Mucosa of descending colon (tissue), 3 donors: Measurements from ENCODE around the gene PNKD. TPM values are rescaled to one million over a fixed set of nuclear protein-coding genes. Genes with fewer than 3 reads are reported as not detected.

Source experiments
- ATAC-seq: fragments of 200-7000 bp; cut with Tn5 transposase; one replicate; pipeline ENCODE4 v1.9.1; 2020; ENCODE audit warnings: mild to moderate bottlenecking, moderate library complexity
- DNase-seq, 3 donors: peaks; one replicate each; pipeline ENCODE4 v3.0.0-alpha.2; 2020
- H3K36me3 ChIP-seq: fragments of 200-600 bp; one replicate; pipeline ENCODE4 v1.8.0; 2021; ENCODE audit warnings: low read depth, mild to moderate bottlenecking
- H3K4me1 ChIP-seq: fragments of 200-600 bp; one replicate; pipeline ENCODE4 v1.8.0; 2021; ENCODE audit warnings: low read depth, mild to moderate bottlenecking
- H3K4me3 ChIP-seq: fragments of 200-600 bp; one replicate; pipeline ENCODE4 v1.8.0; 2021; ENCODE audit warnings: mild to moderate bottlenecking
- H3K9me3 ChIP-seq: fragments of 200-600 bp; one replicate; pipeline ENCODE4 v1.8.0; 2021; ENCODE audit warnings: mild to moderate bottlenecking
- CTCF ChIP-seq: fragments of 200-600 bp; IDR thresholded peaks from one replicate; pipeline ENCODE4 v1.8.0; 2022; ENCODE audit warnings: antibody characterized with exemption, mild to moderate bottlenecking
- intact Hi-C, 2 donors: fragments of 100-400 bp; cut with DNase I in 1 of 2; cut with micrococcal nuclease in 1 of 2; formaldehyde crosslinking; loops; one replicate each; pipeline versions ENCODE4 v1.11.0 to v1.11.1; 2022; cut with DNase I, micrococcal nuclease
- total RNA-seq, 3 donors: library from RNA; stranded (reverse); fragmentation: NEBNext Ultra II Directional in 2 of 3; extraction: Animal tissue kit (Norgen Biotek cat#: 25700) in 2 of 3; gene quantifications; one replicate each; pipeline versions ENCODE4 v1.2.1 to v1.2.4, GENCODE V29; 2021 to 2023
- donor health status: DM: no; HTN: no; CAD: no; lungs with moderate emphysema.
- donor health status: DM: no; HTN: no; CAD: no.
- donor health status: DM: no; HTN: yes; CAD: no.

Gene PNKD
- total RNA-seq, 3 donors from 2014 or later = 77.1 to 101 (median 92.1) TPM

GRCh38 chr2:218281449-218281848, 11.1 kb downstream of the PNKD start:
- Histone ChIP-seq H3K9me3 (no peaks in the 10 kb centered on the region), H3K4me1 (peaks cover 27% of the 10 kb centered on the region), H3K36me3 (no peaks in the 10 kb centered on the region), H3K4me3 (no peak overlapping the region)
- intact Hi-C loops = no loop called here
- no peak for TF ChIP-seq CTCF
- no peak for ATAC-seq
- DNase-seq = no peak

GRCh38 chr2:218282173-218282991, 12.1 kb downstream of the PNKD start:
- intact Hi-C loops = no loop called here
- DNase-seq = no peak
- Histone ChIP-seq H3K4me3 (no peak overlapping the region), H3K9me3 (no peaks in the 10 kb centered on the region), H3K4me1 (peaks cover 37% of the 10 kb centered on the region), H3K36me3 (no peaks in the 10 kb centered on the region)
- ATAC-seq = no peak
- TF ChIP-seq CTCF = no peak

- Histone ChIP-seq H3K36me3 (no peaks in the 10 kb centered on the region), H3K9me3 (no peaks in the 10 kb centered on the region), H3K4me1 (peaks cover 53% of the 10 kb centered on the region), H3K4me3 (no peak overlapping the region)
- DNase-seq = peak in 1 of 3 donors; percentile 65
- peak; percentile 23 for ATAC-seq
- no peak for TF ChIP-seq CTCF
- intact Hi-C loops = no loop called here
Measured at GRCh38 chr2:218284106-218284811, 13.9 kb downstream of the PNKD start.

- Histone ChIP-seq H3K9me3 (no peaks in the 10 kb centered on the region), H3K4me1 (peaks cover 64% of the 10 kb centered on the region), H3K4me3 (no peak overlapping the region), H3K36me3 (no peaks in the 10 kb centered on the region)
- DNase-seq (no peak), ATAC-seq (no peak)
- intact Hi-C loops = no loop called here
- no peak for TF ChIP-seq CTCF
Measured at GRCh38 chr2:218285604-218286003, 15.3 kb downstream of the PNKD start.

- H3K36me3 ChIP-seq = no peaks in the 10 kb centered on the region
- no peaks in the 10 kb centered on the region for H3K9me3 ChIP-seq
- intact Hi-C loops = no loop called here
- no peak for TF ChIP-seq CTCF
- peaks cover 72% of the 10 kb centered on the region for H3K4me1 ChIP-seq
- DNase-seq (peak; percentile 91 to 97 (median 94)), ATAC-seq (peak; percentile 77)
- H3K4me3 ChIP-seq = no peak overlapping the region
Measured at GRCh38 chr2:218286570-218287459, 16.5 kb downstream of the PNKD start.
